ENCODE data around the gene OR5P2. TPM values are rescaled to one million over a fixed set of nuclear protein-coding genes. Genes with fewer than 3 reads are reported as not detected.

Gene OR5P2
- total RNA-seq, 1 experiment from 2014 or later = not detected

GRCh38 chr11:7844521-7844920 is 47.8 kb upstream of the OR5P2 start:
- H3K36me3 Mint-ChIP-seq (ENCODE audit: insufficient read depth, unreplicated experiment) = no peaks in the 10 kb centered on the region
- no TSS peak for BruUV-seq (replicated peaks)
- CTCF ChIA-PET = no interaction called here

GRCh38 chr11:7840578-7840977 is 43.8 kb upstream of the OR5P2 start:
- H3K4me3 ChIP-seq (ENCODE audit: low read depth, low read length) = no peak overlapping the region
- H3K27ac Mint-ChIP-seq (ENCODE audit: unreplicated experiment) = no peak overlapping the region
- DNase-seq = no peak
- H3K4me1 ChIP-seq = no peaks in the 10 kb centered on the region
- no peaks in the 10 kb centered on the region for H3K9me3 ChIP-seq
- no peaks in the 10 kb centered on the region for H3K36me3 ChIP-seq (ENCODE audit: control insufficient read depth, insufficient read depth, low read length)
- no peak for TF ChIP-seq CTCF (IDR thresholded peaks at IDR 0.05; ENCODE audit: insufficient read depth in 1 of 2, low read depth in 1 of 2, low read length in 1 of 2, severe bottlenecking in 1 of 2, unreplicated experiment in 1 of 2)
- no TSS peak for BruUV-seq (replicated peaks)
- H3K27me3 Mint-ChIP-seq (ENCODE audit: insufficient read depth, unreplicated experiment) = peaks cover 10% of the 10 kb centered on the region
- H3K9me3 Mint-ChIP-seq (ENCODE audit: unreplicated experiment) = no peaks in the 10 kb centered on the region
- ChIA-PET CTCF (no interaction called here), POLR2A (no interaction called here)
- H3K4me1 Mint-ChIP-seq (ENCODE audit: low read depth, unreplicated experiment) = no peaks in the 10 kb centered on the region
- no peaks in the 10 kb centered on the region for H3K36me3 Mint-ChIP-seq (ENCODE audit: insufficient read depth, unreplicated experiment)
- intact Hi-C loops (cut with micrococcal nuclease; ENCODE audit: unreplicated experiment) = no loop called here
- no peaks in the 10 kb centered on the region for H3K27me3 ChIP-seq (replicated peaks; ENCODE audit: control insufficient read depth, insufficient read depth, low read length)
- no peak overlapping the region for H3K4me3 Mint-ChIP-seq (ENCODE audit: unreplicated experiment)

More at GRCh38 chr11:7844521-7844920, 47.8 kb upstream of the OR5P2 start:
- Histone ChIP-seq H3K4me3 (ENCODE audit: low read depth, low read length) (no peak overlapping the region), H3K27me3 (replicated peaks; ENCODE audit: control insufficient read depth, insufficient read depth, low read length) (no peaks in the 10 kb centered on the region; the same call in 1 of the 2 replicates), H3K4me1 (no peaks in the 10 kb centered on the region), H3K36me3 (ENCODE audit: control insufficient read depth, insufficient read depth, low read length) (no peaks in the 10 kb centered on the region), H3K9me3 (no peaks in the 10 kb centered on the region)
- no peak for DNase-seq
- POLR2A ChIA-PET = no interaction called here
- intact Hi-C loops (cut with micrococcal nuclease; ENCODE audit: unreplicated experiment) = no loop called here
- Mint-ChIP-seq H3K27ac (ENCODE audit: unreplicated experiment) (no peak overlapping the region), H3K4me1 (ENCODE audit: low read depth, unreplicated experiment) (peaks cover 6% of the 10 kb centered on the region), H3K27me3 (ENCODE audit: insufficient read depth, unreplicated experiment) (peaks cover 7% of the 10 kb centered on the region), H3K9me3 (ENCODE audit: unreplicated experiment) (no peaks in the 10 kb centered on the region), H3K4me3 (ENCODE audit: unreplicated experiment) (no peak overlapping the region)
- TF ChIP-seq CTCF (IDR thresholded peaks at IDR 0.05; ENCODE audit: insufficient read depth in 1 of 2, low read depth in 1 of 2, low read length in 1 of 2, severe bottlenecking in 1 of 2, unreplicated experiment in 1 of 2) = no peak

GRCh38 chr11:7833527-7833926 is 36.8 kb upstream of the OR5P2 start:
- no TSS peak for BruUV-seq (replicated peaks)
- no peak overlapping the region for H3K4me3 Mint-ChIP-seq (ENCODE audit: unreplicated experiment)
- no peaks in the 10 kb centered on the region for H3K27me3 ChIP-seq (replicated peaks; ENCODE audit: control insufficient read depth, insufficient read depth, low read length)
- no peaks in the 10 kb centered on the region for H3K9me3 Mint-ChIP-seq (ENCODE audit: unreplicated experiment)
- peaks cover 9% of the 10 kb centered on the region for H3K27me3 Mint-ChIP-seq (ENCODE audit: insufficient read depth, unreplicated experiment)
- no peak overlapping the region for H3K27ac Mint-ChIP-seq (ENCODE audit: unreplicated experiment)
- no peaks in the 10 kb centered on the region for H3K36me3 Mint-ChIP-seq (ENCODE audit: insufficient read depth, unreplicated experiment)
- DNase-seq = no peak
- intact Hi-C loops (cut with micrococcal nuclease; ENCODE audit: unreplicated experiment) = no loop called here
- ChIA-PET POLR2A (interaction anchor here (0.6 kb wide), 1 partner anchor 154 kb away, joined by 6 read pairs; the partner anchor contains the start of gene EIF3F), CTCF (no interaction called here)
- no peaks in the 10 kb centered on the region for H3K4me1 Mint-ChIP-seq (ENCODE audit: low read depth, unreplicated experiment)
- no peaks in the 10 kb centered on the region for H3K9me3 ChIP-seq
- no peak overlapping the region for H3K4me3 ChIP-seq (ENCODE audit: low read depth, low read length)
- no peaks in the 10 kb centered on the region for H3K36me3 ChIP-seq (ENCODE audit: control insufficient read depth, insufficient read depth, low read length)
- no peaks in the 10 kb centered on the region for H3K4me1 ChIP-seq
- no peak for TF ChIP-seq CTCF (IDR thresholded peaks at IDR 0.05; ENCODE audit: insufficient read depth in 1 of 2, low read depth in 1 of 2, low read length in 1 of 2, severe bottlenecking in 1 of 2, unreplicated experiment in 1 of 2)
